HG03354 (cell line): ENCODE measurements around the gene TSPEAR.

Experiments
- ATAC-seq: cut with Tn5 transposase; IDR thresholded peaks from one replicate; pipeline ENCODE4 v1.9.1; 2021; ENCODE audit warnings: mild to moderate bottlenecking; ENCODE audit not compliant: unreplicated experiment, poor library complexity, severe bottlenecking

Gene TSPEAR

GRCh38 chr21:44742418-44743153, 31.2 kb upstream of the TSPEAR start:
- ATAC-seq = no peak

GRCh38 chr21:44741921-44742320, 30.5 kb upstream of the TSPEAR start:
- no peak for ATAC-seq

GRCh38 chr21:44740742-44741141, 29.4 kb upstream of the TSPEAR start:
- ATAC-seq = no peak

- no peak for ATAC-seq
Measured at GRCh38 chr21:44739316-44739715, 27.9 kb upstream of the TSPEAR start.

GRCh38 chr21:44738621-44739020, 27.2 kb upstream of the TSPEAR start:
- no peak for ATAC-seq

GRCh38 chr21:44737706-44738354, 26.5 kb upstream of the TSPEAR start:
- ATAC-seq = no peak

- no peak for ATAC-seq
Measured at GRCh38 chr21:44736291-44737004, 25.1 kb upstream of the TSPEAR start.

- ATAC-seq = no peak
Measured at GRCh38 chr21:44735821-44736220, 24.4 kb upstream of the TSPEAR start.

GRCh38 chr21:44734841-44735240, 23.5 kb upstream of the TSPEAR start:
- ATAC-seq = no peak

GRCh38 chr21:44734026-44734745, 22.8 kb upstream of the TSPEAR start:
- no peak for ATAC-seq

- ATAC-seq = no peak
Measured at GRCh38 chr21:44732956-44733355, 21.6 kb upstream of the TSPEAR start.

GRCh38 chr21:44732263-44732662, 20.9 kb upstream of the TSPEAR start:
- no peak for ATAC-seq

GRCh38 chr21:44730951-44731579, 19.7 kb upstream of the TSPEAR start:
- no peak for ATAC-seq

- no peak for ATAC-seq
Measured at GRCh38 chr21:44730028-44730395, 18.6 kb upstream of the TSPEAR start.

GRCh38 chr21:44729336-44730027, 18.1 kb upstream of the TSPEAR start:
- no peak for ATAC-seq

- no peak for ATAC-seq
Measured at GRCh38 chr21:44728716-44729115, 17.3 kb upstream of the TSPEAR start.

- no peak for ATAC-seq
Measured at GRCh38 chr21:44727757-44728156, 16.4 kb upstream of the TSPEAR start.

- ATAC-seq = no peak
Measured at GRCh38 chr21:44727321-44727720, 15.9 kb upstream of the TSPEAR start.

GRCh38 chr21:44726826-44727225, 15.5 kb upstream of the TSPEAR start:
- no peak for ATAC-seq
